HEK293 (cell line): ENCODE data around the gene WSCD2.

Experiments used
- CTCF ChIA-PET: fragments of 350-600 bp; formaldehyde crosslinking; extraction: SDS; loops from one replicate; lab custom pipeline; 2021; ENCODE audit warnings: antibody characterized with exemption; lab: Yijun Ruan, JAX
- POLR2A ChIA-PET: fragments of 300-600 bp; formaldehyde crosslinking; extraction: SDS; loops from one replicate; lab custom pipeline; 2020; ENCODE audit warnings: antibody characterized with exemption, inconsistent platforms; lab: Yijun Ruan, JAX
- H3K27ac ChIP-seq: fragments of 200-500 bp; sonication (Bioruptor generic); 2 replicates; pipeline ENCODE4 v1.5.1; 2014; ENCODE audit warnings: low read depth, low read length, control low read depth, inconsistent platforms; ENCODE audit errors: extremely low read depth
- H3K36me3 ChIP-seq, 2 experiments: fragments of 200-500 bp in 1 of 2; sonication (Bioruptor generic) in 1 of 2; 1 replicate in 1 of 2; 2 replicates in 1 of 2; pipeline ENCODE4 v1.5.1; 2014 to 2017; ENCODE audit warnings: inconsistent platforms in 2 of 2, low read length in 2 of 2; ENCODE audit not compliant: control insufficient read depth in 2 of 2, insufficient read depth in 1 of 2
- H3K4me1 ChIP-seq: fragments of 200-500 bp; sonication (Bioruptor generic); 2 replicates; pipeline ENCODE4 v1.5.1; 2014; ENCODE audit warnings: mild to moderate bottlenecking, low read length, inconsistent platforms; ENCODE audit not compliant: control insufficient read depth, insufficient read depth
- H3K4me3 ChIP-seq: 2 replicates; pipeline ENCODE4 v1.5.1; 2011; ENCODE audit warnings: low read depth, mild to moderate bottlenecking, control low read depth, low read length, moderate library complexity
- H3K9me3 ChIP-seq: fragments of 200-500 bp; sonication (Bioruptor generic); 2 replicates; pipeline ENCODE4 v1.5.1; 2014; ENCODE audit warnings: low read depth, low read length, inconsistent platforms; ENCODE audit not compliant: control insufficient read depth, insufficient read depth
- ATF2 ChIP-seq: fragments of 450-650 bp; formaldehyde crosslinking; IDR thresholded peaks from 2 replicates; pipeline ENCODE4 v1.5.1; 2016; ENCODE audit warnings: missing biosample characterization, missing genetic modification characterization, low read depth
- MZF1 ChIP-seq: fragments of 450-650 bp; formaldehyde crosslinking; IDR thresholded peaks from 2 replicates; pipeline ENCODE4 v1.5.1; 2017; ENCODE audit warnings: missing biosample characterization, missing genetic modification characterization, borderline replicate concordance
- SCRT1 ChIP-seq: fragments of 450-650 bp; formaldehyde crosslinking; IDR thresholded peaks from 2 replicates; pipeline ENCODE4 v1.5.1; 2016; ENCODE audit warnings: missing biosample characterization, missing genetic modification characterization, borderline replicate concordance
- SP3 ChIP-seq: fragments of 450-650 bp; formaldehyde crosslinking; IDR thresholded peaks from 2 replicates; pipeline ENCODE4 v1.5.1; 2016; ENCODE audit warnings: missing biosample characterization, missing genetic modification characterization
- ZBTB17 ChIP-seq: fragments of 450-650 bp; formaldehyde crosslinking; IDR thresholded peaks from 2 replicates; pipeline ENCODE4 v1.5.1; 2016; ENCODE audit warnings: missing biosample characterization, missing genetic modification characterization
- ZFHX2 ChIP-seq: fragments of 450-650 bp; formaldehyde crosslinking; conservative IDR thresholded peaks from 2 replicates; pipeline ENCODE4 v1.5.1; 2016; ENCODE audit warnings: missing biosample characterization, missing genetic modification characterization
- ZNF146 ChIP-seq: fragments of 450-650 bp; formaldehyde crosslinking; IDR thresholded peaks from 2 replicates; pipeline ENCODE4 v1.5.1; 2016; ENCODE audit warnings: missing biosample characterization, missing genetic modification characterization
- ZNF174 ChIP-seq: fragments of 450-650 bp; formaldehyde crosslinking; IDR thresholded peaks from 2 replicates; pipeline ENCODE4 v1.5.0; 2017; ENCODE audit warnings: missing biosample characterization, mild to moderate bottlenecking, missing genetic modification characterization
- ZNF175 ChIP-seq: fragments of 450-650 bp; formaldehyde crosslinking; IDR thresholded peaks from 2 replicates; pipeline ENCODE4 v1.5.1; 2016; ENCODE audit warnings: missing biosample characterization, missing genetic modification characterization
- ZNF266 ChIP-seq: fragments of 450-650 bp; formaldehyde crosslinking; IDR thresholded peaks from 2 replicates; pipeline ENCODE4 v1.5.1; 2016; ENCODE audit warnings: missing biosample characterization, missing genetic modification characterization, low read depth
- ZNF274 ChIP-seq, 2 experiments: fragments of 200-500 bp in 1 of 2; fragments of 450-650 bp in 1 of 2; sonication (Bioruptor generic) in 1 of 2; formaldehyde crosslinking in 1 of 2; IDR thresholded peaks; 2 replicates each; pipeline versions ENCODE4 v1.5.1 to v1.6.1; 2014 to 2016; ENCODE audit warnings: borderline replicate concordance in 1 of 2, inconsistent platforms in 1 of 2, low read length in 1 of 2, missing biosample characterization in 1 of 2, missing genetic modification characterization in 1 of 2
- ZNF335 ChIP-seq: fragments of 450-650 bp; formaldehyde crosslinking; conservative IDR thresholded peaks from 2 replicates; pipeline ENCODE4 v1.5.1; 2016; ENCODE audit warnings: missing biosample characterization, missing genetic modification characterization
- ZNF366 ChIP-seq: fragments of 450-650 bp; formaldehyde crosslinking; conservative IDR thresholded peaks from 2 replicates; pipeline ENCODE4 v1.5.1; 2016; ENCODE audit warnings: missing biosample characterization, missing genetic modification characterization
- ZNF37A ChIP-seq: fragments of 450-650 bp; IDR thresholded peaks from 2 replicates; pipeline ENCODE4 v1.5.1; 2018; ENCODE audit warnings: missing biosample characterization, missing genetic modification characterization
- ZNF416 ChIP-seq: fragments of 450-650 bp; formaldehyde crosslinking; IDR thresholded peaks from 2 replicates; pipeline ENCODE4 v1.5.1; 2016; ENCODE audit warnings: missing biosample characterization, missing genetic modification characterization
- ZNF423 ChIP-seq: fragments of 450-650 bp; formaldehyde crosslinking; IDR thresholded peaks from 2 replicates; pipeline ENCODE4 v1.5.1; 2016; ENCODE audit warnings: missing biosample characterization, missing genetic modification characterization
- ZNF560 ChIP-seq: fragments of 450-650 bp; formaldehyde crosslinking; IDR thresholded peaks from 2 replicates; pipeline ENCODE4 v1.5.1; 2017; ENCODE audit warnings: missing biosample characterization, missing genetic modification characterization, borderline replicate concordance
- ZNF580 ChIP-seq: fragments of 450-650 bp; formaldehyde crosslinking; IDR thresholded peaks from 2 replicates; pipeline ENCODE4 v1.5.1; 2016; ENCODE audit warnings: missing biosample characterization, missing genetic modification characterization
- ZNF596 ChIP-seq: fragments of 450-650 bp; IDR thresholded peaks from 2 replicates; pipeline ENCODE4 v1.5.0; 2018; ENCODE audit warnings: missing biosample characterization, mild to moderate bottlenecking, missing genetic modification characterization, moderate library complexity
- ZNF621 ChIP-seq: fragments of 450-650 bp; formaldehyde crosslinking; IDR thresholded peaks from 2 replicates; pipeline ENCODE4 v1.5.1; 2017; ENCODE audit warnings: missing biosample characterization, missing genetic modification characterization
- ZNF624 ChIP-seq: fragments of 450-650 bp; formaldehyde crosslinking; IDR thresholded peaks from 2 replicates; pipeline ENCODE4 v1.5.1; 2017; ENCODE audit warnings: missing biosample characterization, missing genetic modification characterization
- ZNF626 ChIP-seq: fragments of 450-650 bp; sonication (Bioruptor Pico); formaldehyde crosslinking; IDR thresholded peaks from 2 replicates; pipeline ENCODE4 v1.5.1; 2018; ENCODE audit warnings: missing biosample characterization, missing genetic modification characterization, inconsistent platforms
- ZNF629 ChIP-seq: fragments of 450-650 bp; formaldehyde crosslinking; IDR thresholded peaks from 2 replicates; pipeline ENCODE4 v1.5.1; 2017; ENCODE audit warnings: missing biosample characterization, missing genetic modification characterization
- ZNF747 ChIP-seq: fragments of 450-650 bp; formaldehyde crosslinking; IDR thresholded peaks from 2 replicates; pipeline ENCODE4 v1.5.1; 2016; ENCODE audit warnings: missing biosample characterization, missing genetic modification characterization
- ZNF792 ChIP-seq: fragments of 450-650 bp; formaldehyde crosslinking; IDR thresholded peaks from 2 replicates; pipeline ENCODE4 v1.5.1; 2016; ENCODE audit warnings: missing biosample characterization, missing genetic modification characterization
- ZSCAN23 ChIP-seq: fragments of 450-650 bp; formaldehyde crosslinking; IDR thresholded peaks from 2 replicates; pipeline ENCODE4 v1.5.1; 2016; ENCODE audit warnings: missing biosample characterization, missing genetic modification characterization
- TF ChIP-seq, protein P1 (sequence below): fragments of 450-650 bp; formaldehyde crosslinking; IDR thresholded peaks from 2 replicates; pipeline ENCODE4 v1.5.1; 2016; ENCODE audit warnings: missing biosample characterization, missing genetic modification characterization, borderline replicate concordance

Gene WSCD2

DNA sequence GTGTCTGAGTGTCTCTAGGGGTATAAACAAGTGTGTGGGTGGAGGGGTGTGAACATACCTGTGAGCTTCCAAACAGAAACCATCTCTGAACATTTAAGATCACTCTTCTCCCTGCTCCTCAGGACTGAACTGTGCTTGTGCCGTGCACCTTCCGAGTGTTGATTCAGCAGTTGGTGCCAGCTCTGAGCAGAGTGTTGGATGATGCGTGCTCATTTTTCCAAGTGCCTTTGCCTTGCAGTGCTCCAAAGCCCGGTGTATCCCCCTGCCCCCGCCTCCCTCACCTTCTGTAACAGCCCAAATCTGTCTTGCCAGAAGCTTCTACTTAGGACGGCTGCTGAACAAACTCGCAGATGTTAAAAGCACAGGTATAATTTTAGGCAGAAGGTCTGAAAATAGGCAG is 4.4 kb downstream of the WSCD2 start:
- TF ChIP-seq ZNF792 (tag by site-specific recombination): no peak
- no peak for TF ChIP-seq SP3 (tag by site-specific recombination)
- TF ChIP-seq ZBTB17 (tag by site-specific recombination): peak; percentile 74; the same call in 1 of the 2 replicates
- Histone ChIP-seq H3K4me1 (no peaks in the 10 kb centered on the region), H3K9me3 (no peaks in the 10 kb centered on the region), H3K27ac (no peak overlapping the region), H3K4me3 (no peak overlapping the region), H3K36me3 (no peaks in the 10 kb centered on the region)
- CTCF ChIA-PET: no interaction called here
- POLR2A ChIA-PET: no interaction called here

DNA sequence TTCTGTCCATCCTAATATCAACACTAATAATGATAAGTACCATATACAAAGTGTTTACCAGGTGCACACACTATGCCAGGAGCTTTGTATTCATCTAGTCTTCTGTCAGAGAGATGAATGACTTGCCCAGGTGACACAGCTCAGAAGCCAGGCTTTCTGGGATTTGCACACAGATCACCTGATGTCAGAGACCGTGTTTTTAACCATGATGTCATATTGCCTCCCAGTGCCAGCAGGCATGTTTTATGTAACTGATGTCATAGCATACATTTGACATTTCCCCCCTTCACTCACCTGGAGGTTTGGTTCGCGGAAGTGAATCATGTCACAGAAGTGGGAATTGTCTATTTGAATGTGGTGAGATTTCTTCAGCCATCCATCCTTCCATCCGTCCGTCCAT is 5.7 kb downstream of the WSCD2 start:
- no peaks in the 10 kb centered on the region for H3K4me1 ChIP-seq
- no peaks in the 10 kb centered on the region for H3K36me3 ChIP-seq
- no peak overlapping the region for H3K27ac ChIP-seq
- TF ChIP-seq ATF2 (tag by site-specific recombination) (peak; percentile 66; the same call in 1 of the 2 replicates), ZNF629 (tag by site-specific recombination) (0 out of 2 replicates have a peak, but pooled peaks have one; percentile 34), ZNF747 (tag by site-specific recombination) (no peak), ZNF366 (tag by site-specific recombination) (peak; percentile 65)
- CTCF ChIA-PET: no interaction called here
- H3K4me3 ChIP-seq: no peak overlapping the region
- no peaks in the 10 kb centered on the region for H3K9me3 ChIP-seq
- POLR2A ChIA-PET: no interaction called here

DNA sequence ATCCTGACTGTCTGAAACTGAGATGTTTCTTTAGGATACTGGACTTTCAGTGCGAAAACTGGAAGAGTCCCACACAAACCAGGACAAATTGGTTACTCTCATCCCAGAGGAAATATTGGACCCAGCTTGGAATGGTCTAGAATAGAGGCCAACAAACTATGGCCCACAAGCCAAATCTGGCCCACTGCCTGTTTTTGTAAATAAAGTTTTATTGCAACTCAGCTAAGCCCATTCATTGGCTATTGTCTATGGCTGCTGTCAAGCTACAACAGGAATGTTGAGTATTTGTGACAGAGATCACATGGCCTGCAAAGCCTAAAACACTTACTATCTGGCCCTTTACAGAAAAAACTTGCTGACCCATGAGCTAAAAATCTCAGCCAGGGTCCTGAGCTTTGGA is 6.5 kb downstream of the WSCD2 start:
- Histone ChIP-seq H3K27ac (no peak overlapping the region), H3K9me3 (no peaks in the 10 kb centered on the region), H3K4me3 (no peak overlapping the region), H3K36me3 (no peaks in the 10 kb centered on the region), H3K4me1 (no peaks in the 10 kb centered on the region)
- POLR2A ChIA-PET: no interaction called here
- CTCF ChIA-PET: interaction anchor here (0.8 kb wide), 1 partner anchor 206 kb away, joined by 3 read pairs; no protein-coding TSS in a partner anchor
- TF ChIP-seq ZNF621 (tag by site-specific recombination): no peak
- no peak for TF ChIP-seq ZNF266
- TF ChIP-seq ZNF580: no peak

- H3K27ac ChIP-seq: no peak overlapping the region
- no peaks in the 10 kb centered on the region for H3K36me3 ChIP-seq
- TF ChIP-seq ZNF626 (no peak), MZF1 (tag by site-specific recombination) (no peak), ZFHX2 (tag by site-specific recombination) (no peak), ZNF560 (tag by site-specific recombination) (no peak), ZSCAN23 (tag by site-specific recombination) (no peak), ZNF416 (tag by site-specific recombination) (no peak), ZNF423 (tag by site-specific recombination) (no peak), ZNF624 (no peak), ZNF37A (tag by site-specific recombination) (no peak), ZNF596 (no peak), ZNF274 (IDR thresholded peaks at IDR 0.05; ENCODE audit: low read length) (no peak), ZNF274 (tag by site-specific recombination; IDR thresholded peaks at IDR 0.05; ENCODE audit: borderline replicate concordance) (no peak), ZNF146 (tag by site-specific recombination) (no peak), ZNF174 (tag by site-specific recombination) (no peak), SCRT1 (tag by site-specific recombination) (no peak), ZNF175 (no peak), ZNF335 (no peak)
- TF ChIP-seq, protein P1, sequence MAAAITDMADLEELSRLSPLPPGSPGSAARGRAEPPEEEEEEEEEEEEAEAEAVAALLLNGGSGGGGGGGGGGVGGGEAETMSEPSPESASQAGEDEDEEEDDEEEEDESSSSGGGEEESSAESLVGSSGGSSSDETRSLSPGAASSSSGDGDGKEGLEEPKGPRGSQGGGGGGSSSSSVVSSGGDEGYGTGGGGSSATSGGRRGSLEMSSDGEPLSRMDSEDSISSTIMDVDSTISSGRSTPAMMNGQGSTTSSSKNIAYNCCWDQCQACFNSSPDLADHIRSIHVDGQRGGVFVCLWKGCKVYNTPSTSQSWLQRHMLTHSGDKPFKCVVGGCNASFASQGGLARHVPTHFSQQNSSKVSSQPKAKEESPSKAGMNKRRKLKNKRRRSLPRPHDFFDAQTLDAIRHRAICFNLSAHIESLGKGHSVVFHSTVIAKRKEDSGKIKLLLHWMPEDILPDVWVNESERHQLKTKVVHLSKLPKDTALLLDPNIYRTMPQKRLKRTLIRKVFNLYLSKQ (tag by site-specific recombination): no peak
- ChIA-PET CTCF (no interaction called here), POLR2A (no interaction called here)
- no peaks in the 10 kb centered on the region for H3K4me1 ChIP-seq
- H3K9me3 ChIP-seq: no peaks in the 10 kb centered on the region
- H3K4me3 ChIP-seq: no peak overlapping the region
Measured at GRCh38 chr12:108136697-108137096, 7.6 kb downstream of the WSCD2 start.
